Ectodermal cell (in vitro differentiated cells): Measurements from ENCODE around the gene AJAP1.

Source experiments
- H3K27ac ChIP-seq: 2 replicates; pipeline ENCODE4 v1.7.0; 2013; ENCODE audit warnings: mild to moderate bottlenecking, low read depth, low read length; ENCODE audit not compliant: insufficient read depth, poor library complexity, severe bottlenecking
- H3K27me3 ChIP-seq: 2 replicates; pipeline ENCODE4 v1.7.0; 2013; ENCODE audit warnings: mild to moderate bottlenecking, low read length; ENCODE audit not compliant: insufficient read depth, control insufficient read depth, poor library complexity, severe bottlenecking
- H3K36me3 ChIP-seq: one replicate; pipeline ENCODE4 v1.7.0; 2013; ENCODE audit warnings: low read length; ENCODE audit not compliant: control insufficient read depth, insufficient read depth
- H3K4me1 ChIP-seq: one replicate; pipeline ENCODE4 v1.7.0; 2013; ENCODE audit warnings: low read length; ENCODE audit not compliant: control insufficient read depth, insufficient read depth
- H3K4me3 ChIP-seq: 2 replicates; pipeline ENCODE4 v1.7.0; 2013; ENCODE audit warnings: low read depth, low read length, control low read depth; ENCODE audit not compliant: insufficient read depth
- H3K9me3 ChIP-seq: 2 replicates; pipeline ENCODE4 v1.7.0; 2013; ENCODE audit warnings: mild to moderate bottlenecking, low read length, moderate library complexity; ENCODE audit not compliant: control insufficient read depth
- WGBS, 2 experiments: methylation state at CpG; one replicate each; pipeline ENCODE4 v1.1.7; 2013; ENCODE audit warnings: missing lambda C conversion rate in 2 of 2; 5-methylcytosine and 5-hydroxymethylcytosine counted together

Gene AJAP1

DNA sequence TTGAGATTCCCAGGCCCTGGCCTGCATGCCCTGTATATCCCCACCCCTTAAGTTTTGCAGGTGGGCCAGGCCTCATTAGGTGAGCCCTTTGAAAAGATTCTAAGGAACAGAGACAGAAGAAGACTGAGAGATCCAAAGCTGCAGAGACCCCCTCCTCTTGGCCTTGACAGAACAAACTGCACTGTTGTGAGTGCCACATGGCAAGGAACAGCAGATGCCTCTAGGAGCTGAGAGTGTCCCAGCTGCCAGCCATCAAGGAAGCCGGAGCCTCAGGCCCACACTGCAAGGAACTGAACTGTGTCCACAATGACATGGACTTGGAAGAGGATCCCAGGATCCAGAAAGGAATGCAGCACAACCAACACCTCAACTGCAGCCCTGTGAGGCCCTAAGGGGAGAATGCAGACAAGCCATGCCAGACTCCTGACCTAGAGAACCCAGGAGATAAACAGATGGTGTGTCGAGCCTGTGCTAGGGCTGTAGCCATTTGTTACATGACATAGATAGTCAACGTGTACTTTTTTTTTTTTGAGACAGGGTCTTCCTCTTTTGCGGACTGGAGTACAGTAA lies 182.7 kb downstream of the AJAP1 start:
- H3K36me3 ChIP-seq: no peaks in the 10 kb centered on the region
- no peaks in the 10 kb centered on the region for H3K4me1 ChIP-seq
- 93 to 95% methylated on average over 4 of the region's 4 CpGs for WGBS, 2 experiments
- H3K27ac ChIP-seq: no peak overlapping the region
- no peaks in the 10 kb centered on the region for H3K9me3 ChIP-seq
- H3K27me3 ChIP-seq: no peaks in the 10 kb centered on the region
- no peak overlapping the region for H3K4me3 ChIP-seq

DNA sequence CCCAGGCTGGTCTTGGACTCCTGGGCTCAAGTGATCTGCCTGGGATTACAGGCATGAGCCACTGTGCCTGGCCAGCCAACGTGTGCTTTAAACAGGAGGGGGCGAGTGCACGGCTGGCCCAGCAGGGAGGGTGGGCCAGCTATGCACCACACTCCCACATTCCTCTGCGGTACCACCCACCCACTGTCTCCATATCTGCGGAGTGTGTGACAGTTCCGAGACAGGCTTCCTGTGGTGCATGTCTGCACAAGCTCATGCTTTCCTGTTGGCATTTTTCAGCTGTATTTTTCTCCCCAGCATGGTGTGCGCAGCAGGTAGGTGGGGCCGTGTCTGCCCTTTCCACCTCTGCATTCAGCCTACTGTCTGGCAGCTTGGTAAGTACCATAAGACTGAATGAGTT lies 183.3 kb downstream of the AJAP1 start:
- Histone ChIP-seq H3K9me3 (no peaks in the 10 kb centered on the region), H3K36me3 (no peaks in the 10 kb centered on the region), H3K4me1 (no peaks in the 10 kb centered on the region), H3K4me3 (no peak overlapping the region), H3K27ac (no peak overlapping the region), H3K27me3 (no peaks in the 10 kb centered on the region)
- WGBS, 2 experiments: 89 to 92% methylated on average over 8 of the region's 8 CpGs

DNA sequence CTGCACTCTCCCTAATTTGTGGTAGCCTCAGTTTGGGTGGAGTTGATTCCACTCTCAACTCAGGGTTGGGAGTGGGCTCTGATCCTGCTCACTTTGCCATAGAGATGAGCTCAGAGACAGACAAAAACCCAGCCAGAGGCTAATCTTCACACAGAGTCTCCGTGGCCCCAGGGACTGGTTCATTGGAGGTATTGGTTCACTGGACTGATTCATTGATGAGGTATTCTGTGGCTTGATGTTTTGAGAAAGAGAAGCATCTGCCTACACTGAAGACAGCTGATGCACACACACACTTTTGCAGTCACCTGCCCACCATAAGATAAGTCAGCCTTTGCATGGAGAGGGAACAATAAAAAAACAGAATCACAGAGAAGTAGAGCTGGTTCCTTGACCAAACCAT lies 183.8 kb downstream of the AJAP1 start:
- no peaks in the 10 kb centered on the region for H3K36me3 ChIP-seq
- no peaks in the 10 kb centered on the region for H3K27me3 ChIP-seq
- H3K9me3 ChIP-seq: no peaks in the 10 kb centered on the region
- H3K4me1 ChIP-seq: no peaks in the 10 kb centered on the region
- WGBS, 2 experiments: 92 to 95% methylated on average over 1 of the region's 1 CpG
- H3K4me3 ChIP-seq: no peak overlapping the region
- H3K27ac ChIP-seq: no peak overlapping the region
